WTC11 (cell line): Measurements from ENCODE around the gene STAT6. TPM values are rescaled to one million over a fixed set of nuclear protein-coding genes. Genes with fewer than 3 reads are reported as not detected.

ENCODE experiments used
- ATAC-seq: fragments of 200-7000 bp; cut with Tn5 transposase; 2 replicates; pipeline ENCODE4 v1.10.0; 2021; ENCODE audit warnings: mild to moderate bottlenecking, moderate library complexity
- CTCF ChIA-PET: fragments of 300-600 bp; sonication (Branson Sonifier 250); formaldehyde crosslinking; loops from one replicate; lab custom pipeline; 2021; ENCODE audit warnings: antibody characterized with exemption; lab: Charles Lee
- POLR2A ChIA-PET: fragments of 350-600 bp; sonication (Branson Sonifier 250); formaldehyde crosslinking; loops from one replicate; lab custom pipeline; 2021; ENCODE audit warnings: antibody characterized with exemption; lab: Charles Lee
- DNase-seq: peaks from one replicate; pipeline ENCODE4 v3.0.0; 2021; ENCODE audit warnings: low spot score
- H3K27ac Mint-ChIP-seq: 2 replicates; pipeline ENCODE4 v1.8.0; 2021; ENCODE audit warnings: mixed read lengths
- H3K27me3 Mint-ChIP-seq: 2 replicates; pipeline ENCODE4 v1.8.0; 2021; ENCODE audit warnings: low read depth, mild to moderate bottlenecking, moderate library complexity, mixed read lengths
- H3K36me3 Mint-ChIP-seq: 2 replicates; pipeline ENCODE4 v1.8.0; 2021; ENCODE audit warnings: mixed read lengths
- H3K4me1 Mint-ChIP-seq: 2 replicates; pipeline ENCODE4 v1.8.0; 2022; ENCODE audit warnings: mixed read lengths
- H3K4me3 Mint-ChIP-seq: 2 replicates; pipeline ENCODE4 v1.8.0; 2021; ENCODE audit warnings: mild to moderate bottlenecking, moderate library complexity, mixed read lengths
- H3K9me3 Mint-ChIP-seq: 2 replicates; pipeline ENCODE4 v1.8.0; 2021; ENCODE audit warnings: mixed read lengths
- E2F5 ChIP-seq: sonication (generic); formaldehyde crosslinking; IDR thresholded peaks from 2 replicates; pipeline ENCODE4 v1.8.1; 2022; ENCODE audit warnings: mild to moderate bottlenecking, moderate library complexity, missing genetic modification reagents
- ETV6 ChIP-seq: sonication (generic); formaldehyde crosslinking; IDR thresholded peaks from 2 replicates; pipeline ENCODE4 v1.8.1; 2022; ENCODE audit warnings: mild to moderate bottlenecking, missing genetic modification reagents
- FOXP4 ChIP-seq: sonication (generic); formaldehyde crosslinking; IDR thresholded peaks from 2 replicates; pipeline ENCODE4 v1.8.0; 2022; ENCODE audit warnings: mild to moderate bottlenecking, missing genetic modification reagents
- HMGA2 ChIP-seq: fragments of 250-450 bp; sonication (Bioruptor Pico); IDR thresholded peaks from 2 replicates; pipeline ENCODE4 v1.4.0; 2021; ENCODE audit warnings: mild to moderate bottlenecking, moderate library complexity
- HMGXB4 ChIP-seq: sonication (generic); formaldehyde crosslinking; IDR thresholded peaks from 2 replicates; pipeline ENCODE4 v1.8.1; 2023; ENCODE audit warnings: mild to moderate bottlenecking, moderate library complexity, missing genetic modification reagents
- NFATC4 ChIP-seq: fragments of 250-450 bp; sonication (Bioruptor Pico); IDR thresholded peaks from 2 replicates; pipeline ENCODE4 v1.9.0; 2021; ENCODE audit warnings: mild to moderate bottlenecking
- NFYB ChIP-seq: sonication (generic); formaldehyde crosslinking; conservative IDR thresholded peaks from 2 replicates; pipeline ENCODE4 v1.8.0; 2022; ENCODE audit warnings: low read depth, missing genetic modification reagents
- PREB ChIP-seq: sonication (generic); formaldehyde crosslinking; IDR thresholded peaks from 2 replicates; pipeline ENCODE4 v1.8.1; 2022; ENCODE audit warnings: mild to moderate bottlenecking, missing genetic modification reagents, moderate library complexity, borderline replicate concordance
- RORB ChIP-seq: fragments of 250-450 bp; sonication (Bioruptor Pico); IDR thresholded peaks from 2 replicates; pipeline ENCODE4 v1.9.0; 2021; ENCODE audit warnings: mild to moderate bottlenecking
- SMAD4 ChIP-seq: sonication (generic); formaldehyde crosslinking; IDR thresholded peaks from 2 replicates; pipeline ENCODE4 v1.8.0; 2022; ENCODE audit warnings: mild to moderate bottlenecking, missing genetic modification reagents
- TEAD1 ChIP-seq: sonication (generic); formaldehyde crosslinking; IDR thresholded peaks from 2 replicates; pipeline ENCODE4 v1.8.0; 2022; ENCODE audit warnings: mild to moderate bottlenecking, missing genetic modification reagents
- TEAD4 ChIP-seq: sonication (generic); formaldehyde crosslinking; IDR thresholded peaks from 2 replicates; pipeline ENCODE4 v1.8.0; 2022; ENCODE audit warnings: mild to moderate bottlenecking, missing genetic modification reagents
- TP53 ChIP-seq: sonication (generic); formaldehyde crosslinking; IDR thresholded peaks from 2 replicates; pipeline ENCODE4 v1.8.1; 2023; ENCODE audit warnings: mild to moderate bottlenecking, missing genetic modification reagents
- ZNF219 ChIP-seq: sonication (generic); formaldehyde crosslinking; IDR thresholded peaks from 2 replicates; pipeline ENCODE4 v1.8.0; 2023; ENCODE audit warnings: missing genetic modification reagents, mild to moderate bottlenecking, borderline replicate concordance
- ZNF232 ChIP-seq: sonication (generic); formaldehyde crosslinking; IDR thresholded peaks from 2 replicates; pipeline ENCODE4 v1.8.0; 2022; ENCODE audit warnings: mild to moderate bottlenecking, missing genetic modification reagents
- ZNF263 ChIP-seq: sonication (generic); formaldehyde crosslinking; IDR thresholded peaks from 2 replicates; pipeline ENCODE4 v1.8.1; 2022; ENCODE audit warnings: low read depth, mild to moderate bottlenecking, moderate library complexity, missing genetic modification reagents
- total RNA-seq: library from RNA; stranded (reverse); gene quantifications from 3 replicates; pipeline ENCODE4 v1.2.3, GENCODE V29; 2021

Gene STAT6
- total RNA-seq, 1 experiment from 2014 or later: 47.0 TPM

- ChIA-PET CTCF (interaction anchor here (0.6 to 8.7 kb wide), 5 partner anchors 10 to 149 kb away, joined by 3 to 219 read pairs (median 16); partner anchors contain the start of genes NEMP1 and STAT6), POLR2A (interaction anchor here (4.7 kb wide), 1 partner anchor 21 kb away, joined by 65 read pairs; the partner anchor contains the start of gene STAT6)
- Mint-ChIP-seq H3K4me1 (peaks cover 46% of the 10 kb centered on the region), H3K36me3 (peaks cover 15% of the 10 kb centered on the region), H3K27me3 (no peaks in the 10 kb centered on the region; the same call in 1 of the 2 replicates), H3K27ac (peak overlapping the region; percentile 68; the same call in 1 of the 2 replicates), H3K4me3 (peak overlapping the region; percentile 88), H3K9me3 (no peaks in the 10 kb centered on the region)
- DNase-seq (no peak), ATAC-seq (no peak)
- TF ChIP-seq NFYB (CRISPR knock-in tag): no peak
- no peak for TF ChIP-seq TP53 (CRISPR knock-in tag)
- TF ChIP-seq SMAD4 (CRISPR knock-in tag): no peak
- TF ChIP-seq TEAD1 (CRISPR knock-in tag): no peak
- TF ChIP-seq PREB (CRISPR knock-in tag): no peak
- TF ChIP-seq TEAD4 (CRISPR knock-in tag): no peak
- TF ChIP-seq ZNF263 (CRISPR knock-in tag): no peak
- no peak for TF ChIP-seq ZNF219 (CRISPR knock-in tag)
Observed at GRCh38 chr12:57090490-57090889, 20.7 kb downstream of the STAT6 start.

- ATAC-seq: no peak
Observed at GRCh38 chr12:57089271-57090245, 21.6 kb downstream of the STAT6 start.

More at GRCh38 chr12:57089271-57090245, 21.6 kb downstream of the STAT6 start:
- DNase-seq: peak; percentile 38
- Mint-ChIP-seq H3K9me3 (no peaks in the 10 kb centered on the region), H3K27me3 (no peaks in the 10 kb centered on the region; the same call in 1 of the 2 replicates), H3K27ac (no peak overlapping the region), H3K36me3 (peaks cover 12% of the 10 kb centered on the region), H3K4me1 (peaks cover 46% of the 10 kb centered on the region), H3K4me3 (peak overlapping the region; percentile 88)
- TF ChIP-seq HMGA2 (CRISPR knock-in tag) (no peak), HMGXB4 (CRISPR knock-in tag) (0 out of 2 replicates have a peak, but pooled peaks have one; percentile 22), E2F5 (CRISPR knock-in tag) (no peak), ZNF232 (CRISPR knock-in tag) (no peak), FOXP4 (CRISPR knock-in tag) (0 out of 2 replicates have a peak, but pooled peaks have one; percentile 42), ZNF219 (CRISPR knock-in tag) (no peak), ETV6 (CRISPR knock-in tag) (peak; percentile 48; the same call in 1 of the 2 replicates), RORB (no peak), NFATC4 (CRISPR knock-in tag) (no peak)
- ChIA-PET POLR2A (interaction anchor here (1.5 to 4.7 kb wide), 3 partner anchors 10 to 39 kb away, joined by 5 to 65 read pairs (median 33); partner anchors contain the start of genes LRP1, NEMP1 and STAT6), CTCF (interaction anchor here (0.6 to 8.7 kb wide), 10 partner anchors 8 to 850 kb away, joined by 3 to 219 read pairs (median 6); partner anchors contain the start of genes NEMP1 and STAT6)
